HL-60 (cell line): ENCODE results near the gene FAM53B.

ENCODE experiments used
- DNase-seq, 2 experiments: peaks; one replicate each; pipeline ENCODE4 v3.0.0-alpha.2; 2010 to 2020; ENCODE audit warnings: low read depth in 1 of 2, low spot score in 1 of 2
- H3K27ac ChIP-seq: fragments of 250-450 bp; sonication (Bioruptor Pico); replicated peaks from 2 replicates; pipeline ENCODE4 v1.5.1; 2020; ENCODE audit warnings: mild to moderate bottlenecking, moderate library complexity
- H3K27me3 ChIP-seq: fragments of 250-450 bp; sonication (Bioruptor Pico); 2 replicates; pipeline ENCODE4 v1.5.1; 2021; ENCODE audit warnings: mild to moderate bottlenecking, moderate library complexity; ENCODE audit not compliant: insufficient read depth, poor library complexity, severe bottlenecking
- H3K4me3 ChIP-seq: replicated peaks from 2 replicates; pipeline ENCODE4 v1.5.1; 2011; ENCODE audit warnings: mild to moderate bottlenecking, control low read depth, low read length; ENCODE audit not compliant: insufficient read depth
- CTCF ChIP-seq: IDR thresholded peaks from one replicate; pipeline ENCODE4 v1.5.1; 2011; ENCODE audit warnings: low read length, control low read depth, inconsistent platforms; ENCODE audit not compliant: insufficient read depth
- GABPA ChIP-seq: IDR thresholded peaks from 2 replicates; pipeline ENCODE4 v1.6.1; 2012; ENCODE audit warnings: low read depth
- POLR2AphosphoS5 ChIP-seq: IDR thresholded peaks from 2 replicates; pipeline ENCODE4 v1.6.1; 2012; ENCODE audit warnings: low read depth
- REST ChIP-seq: IDR thresholded peaks from 2 replicates; pipeline ENCODE4 v1.6.1; 2012; ENCODE audit warnings: low read depth; ENCODE audit not compliant: insufficient replicate concordance
- SPI1 ChIP-seq: IDR thresholded peaks from 2 replicates; pipeline ENCODE4 v1.6.1; 2012; ENCODE audit warnings: low read depth, mild to moderate bottlenecking, borderline replicate concordance

FAM53B gene

DNA sequence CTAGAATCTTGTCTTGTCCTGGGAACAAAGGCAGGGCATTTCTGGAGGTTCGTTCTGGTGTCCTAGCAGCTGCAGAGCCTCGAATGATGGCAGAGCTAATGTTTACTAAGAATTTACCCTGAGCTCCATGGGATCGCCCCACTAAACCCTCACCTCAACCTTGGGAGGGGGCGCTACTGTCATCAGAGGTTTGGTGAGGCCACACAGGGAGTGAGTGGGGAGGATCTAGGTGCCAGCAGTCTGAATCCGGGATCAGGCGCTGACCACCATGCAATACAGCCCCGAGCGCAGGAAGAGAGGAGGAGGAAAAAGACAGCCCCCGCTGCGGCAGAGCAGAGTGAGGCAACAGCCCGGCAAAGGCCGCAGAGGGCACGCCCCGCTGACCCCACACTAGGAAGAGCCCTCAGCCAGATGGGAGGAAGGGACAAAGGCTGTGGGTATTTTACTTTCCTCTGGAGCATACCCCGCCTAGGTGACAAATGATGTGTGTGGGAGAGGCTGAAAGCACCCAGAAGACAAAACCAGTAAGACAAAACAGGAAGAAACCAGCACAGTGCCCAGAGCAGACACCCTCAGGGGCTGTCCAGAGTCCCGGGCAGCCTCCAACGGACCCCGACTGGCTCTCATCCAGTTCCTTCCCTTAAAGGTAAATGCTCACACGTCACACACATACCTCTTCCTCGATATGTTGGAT is 103.5 kb downstream of the FAM53B start:
- DNase-seq, result peak; percentile 42 to 81
- Histone ChIP-seq H3K27me3 (no peaks in the 10 kb centered on the region), H3K4me3 (no peak overlapping the region), H3K27ac (peak overlapping the region; percentile 93)
- TF ChIP-seq GABPA (no peak), SPI1 (no peak), CTCF (no peak), POLR2AphosphoS5 (no peak), REST (no peak)

DNA sequence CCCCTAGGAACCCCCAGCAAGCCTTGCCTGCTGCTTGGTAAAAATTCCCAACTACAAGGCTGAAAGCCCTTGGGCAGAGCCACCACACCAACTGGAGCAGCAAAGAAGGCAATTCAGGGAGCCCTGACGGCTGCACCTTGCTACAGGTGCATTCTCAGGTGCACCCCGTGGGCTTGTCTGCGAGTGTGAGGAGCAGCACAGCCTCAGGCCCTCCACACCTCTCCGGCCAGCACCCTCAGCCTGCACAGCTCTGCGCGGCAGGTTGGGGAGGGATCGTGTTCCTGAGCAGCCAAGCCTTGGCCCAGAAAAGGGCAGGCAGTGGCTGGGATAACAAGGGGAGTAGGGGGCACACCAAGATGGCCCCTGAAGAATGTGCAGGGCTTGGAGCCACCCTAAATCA is 104.1 kb downstream of the FAM53B start:
- Histone ChIP-seq H3K4me3 (no peak overlapping the region), H3K27ac (peak overlapping the region; percentile 93), H3K27me3 (no peaks in the 10 kb centered on the region)
- no peak for DNase-seq
- TF ChIP-seq REST (no peak), GABPA (no peak), SPI1 (no peak), CTCF (no peak), POLR2AphosphoS5 (no peak)

DNA sequence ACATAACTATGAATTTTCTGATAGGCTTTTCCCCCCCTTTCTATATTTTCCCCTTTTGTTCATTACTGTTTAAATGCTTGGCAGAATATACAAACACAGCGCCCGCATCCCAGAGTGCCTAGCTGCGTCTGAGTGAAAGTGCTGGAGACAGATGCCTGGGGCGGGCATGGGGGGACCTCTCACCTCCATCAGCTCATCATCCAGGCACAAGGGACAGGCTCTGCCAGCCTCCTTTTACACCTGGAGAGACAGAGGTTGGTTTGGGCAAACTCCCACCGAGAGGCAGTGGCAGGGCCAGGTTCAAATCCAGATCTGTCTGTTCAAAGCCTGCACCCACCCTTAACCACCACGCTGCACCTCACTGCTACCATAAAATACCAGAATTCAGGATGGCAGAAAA is 104.5 kb downstream of the FAM53B start:
- no peaks in the 10 kb centered on the region for H3K27me3 ChIP-seq
- no peak for DNase-seq
- H3K4me3 ChIP-seq, result no peak overlapping the region
- peak overlapping the region; percentile 93; the same call in 1 of the 2 replicates for H3K27ac ChIP-seq
- TF ChIP-seq SPI1 (no peak), CTCF (no peak), POLR2AphosphoS5 (no peak)

DNA sequence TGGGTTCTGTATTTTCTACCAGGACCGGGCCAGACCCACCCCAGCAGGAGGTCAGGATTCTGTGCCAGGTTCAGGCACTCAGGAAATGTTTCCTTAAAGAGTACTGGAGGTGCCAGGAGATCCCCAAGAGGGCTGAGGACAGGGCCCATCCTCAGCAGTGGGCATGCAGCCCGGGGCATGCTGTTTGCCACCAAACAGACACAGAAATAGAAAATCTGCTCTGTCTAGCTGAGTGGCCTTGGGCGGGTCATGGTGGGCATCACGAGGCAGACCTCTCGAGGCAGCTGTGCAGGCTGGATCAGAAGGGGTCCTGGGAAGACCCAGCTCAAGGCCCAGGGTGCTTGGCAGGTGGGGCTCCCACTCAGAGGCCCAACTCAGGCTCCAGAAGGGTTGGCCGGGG is 105.0 kb downstream of the FAM53B start:
- H3K4me3 ChIP-seq, result no peak overlapping the region
- DNase-seq, result no peak
- H3K27me3 ChIP-seq, result no peaks in the 10 kb centered on the region
- no peak overlapping the region; the same call in 1 of the 2 replicates for H3K27ac ChIP-seq
- TF ChIP-seq CTCF (no peak), POLR2AphosphoS5 (no peak)
